Stimulated activated CD4-positive, alpha-beta T cell treated with anti-CD3 and anti-CD28 coated beads, Interleukin-12 subunit alpha, Interleukin-12 subunit beta, amount 100 ng/mL, for 24 hours (primary cell): ENCODE data around the gene SULT1C4.

ENCODE experiments used
- DNase-seq, 2 experiments: peaks; one replicate each; pipeline ENCODE4 v3.0.0-alpha.2; 2020; ENCODE audit warnings: low read depth in 2 of 2

SULT1C4 gene

GRCh38 chr2:108370080-108370479, 7.7 kb upstream of the SULT1C4 start:
- no peak for DNase-seq

- DNase-seq: no peak
Measured at GRCh38 chr2:108376774-108377173, 980 bp upstream of the SULT1C4 start.

GRCh38 chr2:108377401-108377800, 353 bp upstream of the SULT1C4 start:
- no peak for DNase-seq

- DNase-seq: no peak
Measured at GRCh38 chr2:108378851-108379250, 1.1 kb downstream of the SULT1C4 start.

DNA sequence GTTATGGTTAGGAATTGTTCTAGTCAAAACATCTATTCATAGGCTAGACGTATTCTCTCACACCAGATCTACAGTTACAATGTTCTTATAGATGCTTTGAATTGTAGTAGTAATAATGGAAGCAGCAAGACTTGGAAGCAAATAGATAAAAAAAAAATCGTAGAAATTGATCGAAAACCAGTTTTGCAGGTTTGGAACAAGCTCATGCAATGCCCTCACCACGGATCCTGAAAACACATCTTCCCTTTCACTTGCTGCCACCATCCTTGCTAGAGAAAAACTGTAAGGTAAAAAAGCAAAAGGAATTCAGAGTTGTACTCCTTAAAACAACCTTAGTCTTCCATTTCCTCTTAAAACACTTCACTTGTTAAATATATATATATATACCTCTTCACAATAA, 4.4 kb downstream of the SULT1C4 start:
- no peak for DNase-seq

DNA sequence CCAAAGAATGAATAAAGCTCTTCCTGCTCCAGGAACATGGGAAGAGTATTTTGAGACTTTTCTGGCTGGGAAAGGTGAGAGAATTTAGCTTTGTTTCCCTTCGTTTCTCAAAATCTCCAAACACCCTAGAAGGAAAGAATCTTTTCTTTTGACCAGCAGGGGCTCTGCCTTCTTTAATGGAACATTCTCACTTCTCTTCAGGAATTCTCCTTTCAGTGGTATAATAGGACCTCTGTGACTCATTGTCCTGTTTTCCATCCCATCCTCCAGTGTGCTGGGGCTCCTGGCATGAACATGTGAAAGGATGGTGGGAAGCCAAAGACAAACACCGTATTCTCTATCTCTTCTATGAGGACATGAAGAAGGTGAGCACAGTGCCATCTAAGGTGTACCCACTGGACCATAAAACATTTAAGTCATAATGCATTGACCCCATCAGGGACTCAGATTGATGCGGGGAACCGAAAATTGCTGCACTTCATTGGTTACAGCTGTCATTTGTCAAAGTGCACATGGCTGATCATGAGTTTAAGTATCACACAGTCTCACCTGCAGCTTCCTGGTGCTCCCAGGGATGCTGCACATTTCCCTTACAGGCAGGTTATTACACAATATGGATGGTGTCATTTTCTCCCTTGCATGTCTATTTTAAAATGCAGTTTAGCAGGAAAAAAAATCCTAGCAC, 5.5 kb downstream of the SULT1C4 start:
- DNase-seq: no peak

GRCh38 chr2:108384662-108385393, 7.1 kb downstream of the SULT1C4 start:
- DNase-seq: no peak

DNA sequence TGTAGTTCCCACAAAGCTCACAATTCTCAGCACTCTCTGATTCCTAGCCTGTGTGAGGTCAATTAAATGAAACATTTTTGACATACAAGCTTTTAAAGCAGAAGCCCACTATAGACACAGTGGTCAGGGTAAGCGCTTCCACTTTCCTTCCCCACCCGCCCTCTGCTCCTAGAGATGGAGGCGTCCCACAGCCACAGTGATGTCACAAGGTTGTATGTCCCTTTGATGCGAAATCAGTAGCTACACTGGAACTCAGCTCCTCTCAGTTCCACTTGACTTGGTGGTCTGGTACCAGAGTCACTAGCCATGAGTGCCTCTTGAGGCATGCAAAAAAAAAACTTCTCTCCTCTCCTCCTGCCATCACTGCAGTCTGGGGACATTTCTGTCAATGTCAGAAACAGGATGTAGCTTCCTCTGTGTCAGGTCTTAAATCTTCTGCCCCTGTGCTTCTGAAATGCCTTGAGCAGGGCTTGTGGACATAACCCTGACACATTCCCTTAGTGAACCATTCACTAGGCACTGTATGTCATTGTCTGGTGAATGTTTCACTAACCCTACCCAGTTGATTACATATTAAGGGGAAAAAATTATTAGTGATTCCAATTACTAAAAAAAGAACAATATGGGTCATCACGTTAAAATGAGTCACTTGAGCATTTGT, 7.8 kb downstream of the SULT1C4 start:
- no peak for DNase-seq

DNA sequence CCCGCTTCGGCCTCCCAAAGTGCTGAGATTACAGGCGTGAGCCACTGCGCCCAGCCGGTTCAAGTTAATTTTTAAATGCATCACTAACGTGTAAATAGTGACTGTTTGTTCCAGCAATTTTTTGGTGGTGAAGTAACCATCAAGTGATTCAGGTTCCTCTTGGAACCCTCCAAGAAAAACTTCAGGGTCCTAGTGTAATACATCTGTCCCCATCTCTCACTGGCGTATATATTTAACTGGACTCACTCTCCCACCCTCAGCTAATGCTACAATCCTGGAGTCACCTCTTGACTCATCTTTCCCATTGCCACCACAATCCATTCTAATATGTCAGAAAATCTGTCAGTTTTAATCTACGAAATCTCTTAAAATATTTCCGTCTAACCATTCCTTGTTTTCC, 10.3 kb downstream of the SULT1C4 start:
- no peak for DNase-seq

GRCh38 chr2:108390340-108390739, 12.6 kb downstream of the SULT1C4 start:
- no peak for DNase-seq

DNA sequence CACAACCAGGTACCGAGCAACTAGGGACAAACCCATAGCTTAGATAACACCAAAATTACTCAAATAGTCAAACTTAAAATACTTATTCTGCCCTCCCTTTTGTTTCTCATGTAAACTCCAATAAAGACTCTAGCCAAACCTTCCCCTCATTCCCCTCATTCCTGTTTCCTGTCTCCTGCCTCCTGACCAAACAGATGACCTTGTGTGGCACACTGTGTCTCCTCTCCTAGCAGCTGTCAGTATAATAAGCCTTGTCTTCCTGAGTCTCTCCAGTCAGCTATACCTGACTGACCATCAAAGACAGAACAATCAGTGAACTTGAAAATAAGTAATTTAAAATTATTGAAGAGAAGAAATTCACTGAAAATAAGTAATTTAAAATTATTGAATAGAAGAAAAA, 14.3 kb downstream of the SULT1C4 start:
- DNase-seq: no peak

- no peak for DNase-seq
Measured at GRCh38 chr2:108393197-108393596, 15.4 kb downstream of the SULT1C4 start.

- no peak for DNase-seq
Measured at GRCh38 chr2:108395155-108395554, 17.4 kb downstream of the SULT1C4 start.

DNA sequence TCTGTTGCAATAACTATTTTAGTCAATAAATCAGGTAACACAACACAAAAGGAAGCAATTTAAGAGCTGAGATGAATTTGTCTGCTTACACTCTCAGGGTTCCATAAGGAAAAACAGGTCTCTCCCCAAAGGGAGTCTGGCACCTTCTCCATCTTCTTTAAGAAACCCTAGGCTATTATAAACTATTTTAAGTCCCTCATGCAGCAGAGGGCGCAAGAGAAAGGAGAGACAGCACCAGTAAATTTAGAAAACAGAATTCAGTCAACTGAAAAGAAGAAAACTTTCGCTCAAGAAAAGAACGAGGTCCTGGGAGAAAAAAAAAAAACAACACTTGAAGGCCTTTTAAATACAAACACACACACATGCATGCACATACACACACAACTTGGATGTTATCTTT, 19.1 kb downstream of the SULT1C4 start:
- DNase-seq: no peak

DNA sequence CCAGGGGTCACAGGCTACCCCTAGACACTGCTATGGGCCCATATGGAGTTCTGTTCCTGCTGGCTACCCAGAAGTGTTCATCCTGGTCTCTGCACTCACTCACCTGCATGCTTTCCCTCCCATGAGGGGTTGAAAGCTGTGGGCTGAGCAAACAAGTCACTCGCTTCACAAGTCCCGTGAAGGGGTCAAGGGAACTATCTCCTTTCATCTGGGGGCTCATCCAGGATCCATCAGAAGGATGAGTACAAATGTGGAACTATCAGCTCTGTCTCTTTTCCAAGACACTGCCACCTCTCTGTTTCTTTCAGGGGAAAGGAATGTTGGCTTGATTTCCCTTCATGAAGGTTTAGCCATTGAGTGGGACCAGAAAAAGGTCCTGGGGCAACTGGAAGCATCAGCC, 21.7 kb downstream of the SULT1C4 start:
- no peak for DNase-seq

GRCh38 chr2:108401800-108402199, 24.0 kb downstream of the SULT1C4 start:
- no peak for DNase-seq

DNA sequence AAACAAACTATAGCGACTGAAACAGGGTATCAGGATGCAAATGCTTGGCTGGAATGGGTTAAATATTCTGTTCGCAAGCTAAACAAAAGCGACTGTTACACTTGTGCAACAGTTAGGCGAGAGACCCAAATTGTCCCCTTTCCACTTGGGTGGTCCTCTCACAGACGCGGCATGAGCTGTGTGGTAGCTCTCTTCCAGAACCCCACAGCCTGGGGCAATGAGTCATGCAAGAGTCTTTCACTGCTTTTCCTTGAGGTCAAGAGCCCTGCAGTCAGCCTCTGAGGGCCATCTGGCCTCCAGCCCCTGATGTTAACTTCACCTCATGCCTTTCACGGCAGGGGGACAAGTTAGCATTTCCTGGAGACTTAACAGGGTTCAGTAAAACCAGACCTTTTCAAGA, 25.7 kb downstream of the SULT1C4 start:
- DNase-seq: no peak

- DNase-seq: no peak
Measured at GRCh38 chr2:108404784-108405397, 27.1 kb downstream of the SULT1C4 start.

DNA sequence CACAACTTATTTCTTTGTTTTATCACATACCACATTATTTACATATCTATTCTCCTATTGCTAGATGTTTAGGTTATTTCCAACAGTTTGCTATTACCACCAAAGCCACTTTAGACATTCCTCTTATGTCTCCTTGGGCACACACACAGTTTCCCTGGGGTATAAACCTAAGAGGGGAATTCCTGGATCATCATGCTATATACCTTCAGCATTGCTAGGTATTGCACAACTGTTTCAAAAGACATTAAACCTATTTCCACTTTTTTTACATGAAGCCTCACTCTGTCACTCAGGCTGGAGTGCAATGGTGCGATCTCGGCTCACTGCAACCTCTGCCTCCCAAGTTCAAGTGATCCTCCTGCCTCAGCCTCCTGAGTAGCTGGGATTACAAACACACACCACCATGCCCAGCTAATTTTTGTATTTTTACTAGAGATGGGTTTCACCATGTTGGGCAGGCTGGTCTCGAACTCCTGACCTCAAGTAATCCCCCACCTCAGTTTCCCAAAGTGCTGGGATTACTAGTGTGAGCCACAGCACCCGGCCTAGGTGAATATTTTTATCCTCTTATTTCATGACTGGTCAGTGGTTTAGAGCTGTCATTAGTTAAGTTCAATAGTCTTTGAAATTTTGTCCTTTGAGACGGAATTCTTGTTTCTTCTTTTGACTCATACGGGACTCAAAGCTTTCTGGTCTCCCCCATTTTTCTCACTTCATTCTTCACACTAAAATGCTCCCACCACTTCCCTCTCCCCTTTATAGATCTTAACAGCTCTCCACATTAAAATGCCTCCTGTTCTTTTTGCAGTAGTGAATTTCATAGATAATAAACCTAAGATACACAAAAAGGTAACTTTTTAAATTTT, 30.3 kb downstream of the SULT1C4 start:
- DNase-seq: no peak

GRCh38 chr2:108409768-108410167, 32.0 kb downstream of the SULT1C4 start:
- DNase-seq: no peak

DNA sequence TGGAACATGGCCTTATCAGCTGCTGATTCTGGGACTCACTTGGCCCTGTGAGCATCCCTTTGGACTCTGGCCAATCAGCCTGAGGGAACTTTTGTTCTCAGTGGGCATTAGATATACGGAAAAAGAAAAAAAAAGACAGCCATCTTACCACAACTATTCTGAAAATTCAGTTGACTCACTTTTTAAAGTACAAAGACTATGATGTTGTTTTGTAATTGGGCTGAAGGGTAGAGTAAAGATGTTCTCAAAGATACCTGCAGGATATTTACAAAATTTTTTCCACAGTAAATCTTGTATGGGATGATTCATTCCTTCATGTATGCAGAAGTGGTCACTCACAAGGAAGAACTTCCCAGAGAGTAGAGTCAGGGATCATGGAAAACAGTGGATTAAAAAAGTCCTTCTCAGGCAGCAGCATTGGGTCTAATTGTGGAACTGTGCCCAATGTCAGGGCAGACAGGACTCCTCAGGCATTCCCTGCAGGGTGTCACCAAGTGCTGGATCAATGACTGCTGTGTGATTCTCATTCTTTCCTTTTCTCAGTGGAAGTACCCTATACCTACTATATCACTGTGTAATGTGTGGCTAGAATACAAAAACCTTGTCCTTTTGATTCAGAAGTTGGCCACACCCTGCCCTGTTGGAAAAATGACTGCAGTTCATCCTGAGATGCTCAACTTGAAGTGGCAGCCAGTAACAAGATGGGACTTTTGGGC, 35.4 kb downstream of the SULT1C4 start:
- DNase-seq: no peak
